Measurements from ENCODE around the gene TAS2R42. TPM values are rescaled to one million over a fixed set of nuclear protein-coding genes. Genes with fewer than 3 reads are reported as not detected.

Gene TAS2R42
- total RNA-seq, 1 experiment from 2014 or later, result not detected

- no peak for DNase-seq (ENCODE audit: low read depth)
These were observed 42.4 kb downstream of the TAS2R42 start for GRCh38 chr12:11144297-11144696.

DNA sequence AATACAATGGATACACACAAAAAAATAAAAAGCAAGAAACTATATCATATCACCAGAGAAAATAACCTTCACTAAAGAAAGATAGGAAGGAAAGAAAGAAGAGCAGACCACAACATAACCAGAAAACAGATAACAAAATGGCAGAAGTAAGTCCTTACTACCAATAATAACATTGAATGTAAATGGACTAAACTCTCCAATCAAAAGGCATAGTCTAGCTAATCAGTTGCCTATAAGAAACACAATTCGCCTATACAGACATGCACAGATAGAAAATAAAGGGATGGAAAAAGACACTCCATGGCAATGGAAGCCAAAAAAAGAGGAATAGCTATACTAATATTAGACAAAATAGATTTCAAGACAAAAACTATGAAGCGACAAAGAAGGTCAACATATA lies 43.4 kb downstream of the TAS2R42 start:
- DNase-seq (ENCODE audit: low read depth), result no peak

DNA sequence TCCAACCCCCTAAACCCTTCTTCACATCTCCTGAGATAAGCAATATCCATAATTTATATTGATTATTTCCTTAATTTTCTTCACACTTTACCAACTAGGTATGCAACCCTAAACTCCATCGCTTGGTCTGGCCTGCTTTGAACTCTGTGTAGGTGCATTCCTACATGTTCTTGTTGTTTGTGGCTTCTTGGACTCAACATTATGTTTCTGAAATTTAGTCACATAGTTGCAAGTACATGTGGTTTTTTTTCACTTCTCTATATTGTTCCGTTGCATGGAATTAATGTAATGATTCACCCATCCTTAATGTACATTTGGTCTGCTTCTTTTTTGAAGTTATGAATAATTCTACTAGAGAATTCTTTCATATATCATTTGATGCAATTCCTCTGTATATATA lies 50.7 kb downstream of the TAS2R42 start:
- no peak for DNase-seq (ENCODE audit: low read depth)

Other genes starting within 250 kb of the TAS2R42 start
- 1.7 and 1.8 TPM in 2 replicates for gene TAS2R14, start 247.7 kb downstream of the TAS2R42 start, total RNA-seq (2014; rRNA removed)
- 0.58 and 0.75 TPM in 2 replicates for gene TAS2R50, start 200.0 kb downstream of the TAS2R42 start, total RNA-seq (2014; rRNA removed)
- gene TAS2R20, start 188.6 kb downstream of the TAS2R42 start, total RNA-seq (2014; rRNA removed), result 0.51 and 0.75 TPM in 2 replicates
- 0.75 and 1.9 TPM in 2 replicates for gene TAS2R19, start 164.3 kb downstream of the TAS2R42 start, total RNA-seq (2014; rRNA removed)
- 1.4 and 1.5 TPM in 2 replicates for gene TAS2R31, start 155.5 kb downstream of the TAS2R42 start, total RNA-seq (2014; rRNA removed)
- 0.11 and 0.13 TPM in 2 replicates for gene TAS2R46, start 124.6 kb downstream of the TAS2R42 start, total RNA-seq (2014; rRNA removed)
- gene TAS2R43, start 94.6 kb downstream of the TAS2R42 start, total RNA-seq (2014; rRNA removed), result 0.19 and 0.52 TPM in 2 replicates
- 0.32 and 0.57 TPM in 2 replicates for gene TAS2R30, start 52.3 kb downstream of the TAS2R42 start, total RNA-seq (2014; rRNA removed)
- 7.6 and 8.5 TPM in 2 replicates for gene SMIM10L1, start 15.7 kb downstream of the TAS2R42 start, total RNA-seq (2014; rRNA removed)
- not detected in 2 replicates for gene PRB3, start 82.8 kb upstream of the TAS2R42 start, total RNA-seq (2014; rRNA removed)
- gene PRB4, start 123.5 kb upstream of the TAS2R42 start, total RNA-seq (2014; rRNA removed), result not detected in 2 replicates
- not detected in 2 replicates for gene PRB2, start 208.6 kb upstream of the TAS2R42 start, total RNA-seq (2014; rRNA removed)